GM21367 (cell line): ENCODE results near the gene IL18R1.

Experiments
- ATAC-seq: cut with Tn5 transposase; IDR thresholded peaks from one replicate; pipeline ENCODE4 v1.9.1; 2021; ENCODE audit not compliant: unreplicated experiment

Gene IL18R1

GRCh38 chr2:102387763-102388546, 32.4 kb downstream of the IL18R1 start:
- no peak for ATAC-seq

GRCh38 chr2:102391565-102391964, 36.0 kb downstream of the IL18R1 start:
- ATAC-seq, result no peak

- no peak for ATAC-seq
Observed at GRCh38 chr2:102392096-102392495, 36.5 kb downstream of the IL18R1 start.

GRCh38 chr2:102392942-102393341, 37.3 kb downstream of the IL18R1 start:
- ATAC-seq, result no peak

- ATAC-seq, result no peak
Observed at GRCh38 chr2:102396012-102396411, 40.4 kb downstream of the IL18R1 start.

- no peak for ATAC-seq
Observed at GRCh38 chr2:102397209-102397608, 41.6 kb downstream of the IL18R1 start.

- ATAC-seq, result no peak
Observed at GRCh38 chr2:102399499-102400141, 44.0 kb downstream of the IL18R1 start.

GRCh38 chr2:102401456-102401855, 45.9 kb downstream of the IL18R1 start:
- ATAC-seq, result no peak

GRCh38 chr2:102401865-102402264, 46.3 kb downstream of the IL18R1 start:
- no peak for ATAC-seq

- no peak for ATAC-seq
Observed at GRCh38 chr2:102410952-102411351, 55.4 kb downstream of the IL18R1 start.

- no peak for ATAC-seq
Observed at GRCh38 chr2:102412199-102412598, 56.6 kb downstream of the IL18R1 start.

- ATAC-seq, result peak; percentile 52
Observed at GRCh38 chr2:102417946-102418345, 62.4 kb downstream of the IL18R1 start.

- peak; percentile 81 for ATAC-seq
Observed at GRCh38 chr2:102418421-102418961, 62.9 kb downstream of the IL18R1 start.

- ATAC-seq, result no peak
Observed at GRCh38 chr2:102420290-102420689, 64.7 kb downstream of the IL18R1 start.

- ATAC-seq, result no peak
Observed at GRCh38 chr2:102421890-102422759, 66.5 kb downstream of the IL18R1 start.

- no peak for ATAC-seq
Observed at GRCh38 chr2:102422910-102423309, 67.3 kb downstream of the IL18R1 start, which contains the start of gene IL18RAP. IL18RAP (plus strand) TSS chr2:102423160; CDS start chr2:102423278, 118 bp downstream.

GRCh38 chr2:102423368-102423767, 67.8 kb downstream of the IL18R1 start:
- ATAC-seq, result no peak

GRCh38 chr2:102424754-102425153, 69.2 kb downstream of the IL18R1 start:
- peak; percentile 85 for ATAC-seq

- no peak for ATAC-seq
Observed at GRCh38 chr2:102425441-102426132, 70.0 kb downstream of the IL18R1 start.

GRCh38 chr2:102427249-102427648, 71.7 kb downstream of the IL18R1 start:
- no peak for ATAC-seq

- no peak for ATAC-seq
Observed at GRCh38 chr2:102428573-102428972, 73.0 kb downstream of the IL18R1 start.
